Astrocyte (in vitro differentiated cells and primary cell): ENCODE results near the gene FERMT3. TPM values are rescaled to one million over a fixed set of nuclear protein-coding genes. Genes with fewer than 3 reads are reported as not detected.

ENCODE experiments used
- DNase-seq: peaks from one replicate; pipeline ENCODE4 v3.0.0-alpha.2; 2010; ENCODE audit warnings: low read depth
- FAIRE-seq: peaks from 2 replicates; lab custom pipeline; 2011; peaks lifted over from hg19 to GRCh38; lab: Jason Lieb, UNC
- H2AFZ ChIP-seq: 2 replicates; pipeline ENCODE4 v1.6.0; 2012; ENCODE audit warnings: low read depth, low read length, inconsistent platforms
- H3K27ac ChIP-seq: 2 replicates; pipeline ENCODE4 v1.5.1; 2011; ENCODE audit warnings: low read depth, low read length, inconsistent platforms
- H3K27me3 ChIP-seq: 2 replicates; pipeline ENCODE4 v1.6.0; 2011; ENCODE audit warnings: low read length, inconsistent platforms; ENCODE audit not compliant: insufficient read depth
- H3K36me3 ChIP-seq: 2 replicates; pipeline ENCODE4 v1.5.1; 2011; ENCODE audit warnings: low read length, inconsistent platforms; ENCODE audit not compliant: insufficient read depth
- H3K4me1 ChIP-seq: 2 replicates; pipeline ENCODE4 v1.5.1; 2011; ENCODE audit warnings: low read length, inconsistent platforms; ENCODE audit not compliant: insufficient read depth
- H3K4me2 ChIP-seq: 2 replicates; pipeline ENCODE4 v1.6.0; 2012; ENCODE audit warnings: low read length, inconsistent platforms
- H3K4me3 ChIP-seq: 2 replicates; pipeline ENCODE4 v1.5.1; 2011; ENCODE audit warnings: low read depth, mild to moderate bottlenecking, low read length, inconsistent platforms; ENCODE audit not compliant: insufficient read depth
- H3K79me2 ChIP-seq: 2 replicates; pipeline ENCODE4 v1.6.0; 2012; ENCODE audit warnings: mild to moderate bottlenecking, low read length, inconsistent platforms; ENCODE audit not compliant: insufficient read depth
- H3K9ac ChIP-seq: 2 replicates; pipeline ENCODE4 v1.6.0; 2012; ENCODE audit warnings: mild to moderate bottlenecking, low read length, inconsistent platforms
- H3K9me3 ChIP-seq: 2 replicates; pipeline ENCODE4 v1.5.1; 2012; ENCODE audit warnings: low read depth, mild to moderate bottlenecking, low read length, inconsistent platforms; ENCODE audit not compliant: insufficient read depth
- H4K20me1 ChIP-seq: 2 replicates; pipeline ENCODE4 v1.6.0; 2012; ENCODE audit warnings: low read length, inconsistent platforms; ENCODE audit not compliant: insufficient read depth
- H3K27ac Mint-ChIP-seq: one replicate; pipeline ENCODE4 v1.8.0; 2021; ENCODE audit warnings: mild to moderate bottlenecking, mixed read lengths; ENCODE audit not compliant: unreplicated experiment
- H3K27me3 Mint-ChIP-seq: one replicate; pipeline ENCODE4 v1.8.0; 2021; ENCODE audit warnings: low read depth, mixed read lengths; ENCODE audit not compliant: unreplicated experiment
- H3K36me3 Mint-ChIP-seq: one replicate; pipeline ENCODE4 v1.8.0; 2021; ENCODE audit warnings: low read depth, mixed read lengths; ENCODE audit not compliant: unreplicated experiment
- H3K4me1 Mint-ChIP-seq: one replicate; pipeline ENCODE4 v1.8.0; 2021; ENCODE audit warnings: low read depth, mixed read lengths; ENCODE audit not compliant: unreplicated experiment
- H3K4me3 Mint-ChIP-seq: one replicate; pipeline ENCODE4 v1.8.0; 2021; ENCODE audit warnings: mild to moderate bottlenecking, moderate library complexity, mixed read lengths; ENCODE audit not compliant: unreplicated experiment
- H3K9me3 Mint-ChIP-seq: one replicate; pipeline ENCODE4 v1.8.0; 2021; ENCODE audit warnings: mild to moderate bottlenecking, mixed read lengths; ENCODE audit not compliant: unreplicated experiment
- EZH2 ChIP-seq: IDR thresholded peaks from 2 replicates; pipeline ENCODE4 v1.6.1; 2012; ENCODE audit warnings: mild to moderate bottlenecking, low read length, inconsistent platforms; ENCODE audit not compliant: insufficient read depth
- total RNA-seq: library from RNA; stranded (reverse); gene quantifications from 2 replicates; pipeline ENCODE4 v1.2.1, GENCODE V29; 2021
- TF ChIP-seq, protein P1 (sequence below): IDR thresholded peaks from 2 replicates; pipeline ENCODE4 v1.5.1; 2011; ENCODE audit warnings: low read depth, mild to moderate bottlenecking, inconsistent platforms, low read length, moderate library complexity; ENCODE audit not compliant: insufficient read depth

The FERMT3 gene
- total RNA-seq, 1 donor from 2014 or later: 1.3 TPM

- Histone ChIP-seq H3K79me2 (peaks cover 29% of the 10 kb centered on the region), H3K4me3 (peak overlapping the region; percentile 80), H3K36me3 (peaks cover 6% of the 10 kb centered on the region), H3K27me3 (no peaks in the 10 kb centered on the region), H3K9me3 (no peaks in the 10 kb centered on the region), H4K20me1 (peaks cover 29% of the 10 kb centered on the region), H3K9ac (peak overlapping the region; percentile 88), H2AFZ (peak overlapping the region; percentile 55), H3K4me1 (peaks cover 22% of the 10 kb centered on the region), H3K27ac (no peak overlapping the region), H3K4me2 (peak overlapping the region; percentile 99)
- DNase-seq (no peak), FAIRE-seq (no peak)
- peak overlapping the region; percentile 87 for H3K27ac Mint-ChIP-seq
- H3K9me3 Mint-ChIP-seq: no peaks in the 10 kb centered on the region
- TF ChIP-seq, protein P1, sequence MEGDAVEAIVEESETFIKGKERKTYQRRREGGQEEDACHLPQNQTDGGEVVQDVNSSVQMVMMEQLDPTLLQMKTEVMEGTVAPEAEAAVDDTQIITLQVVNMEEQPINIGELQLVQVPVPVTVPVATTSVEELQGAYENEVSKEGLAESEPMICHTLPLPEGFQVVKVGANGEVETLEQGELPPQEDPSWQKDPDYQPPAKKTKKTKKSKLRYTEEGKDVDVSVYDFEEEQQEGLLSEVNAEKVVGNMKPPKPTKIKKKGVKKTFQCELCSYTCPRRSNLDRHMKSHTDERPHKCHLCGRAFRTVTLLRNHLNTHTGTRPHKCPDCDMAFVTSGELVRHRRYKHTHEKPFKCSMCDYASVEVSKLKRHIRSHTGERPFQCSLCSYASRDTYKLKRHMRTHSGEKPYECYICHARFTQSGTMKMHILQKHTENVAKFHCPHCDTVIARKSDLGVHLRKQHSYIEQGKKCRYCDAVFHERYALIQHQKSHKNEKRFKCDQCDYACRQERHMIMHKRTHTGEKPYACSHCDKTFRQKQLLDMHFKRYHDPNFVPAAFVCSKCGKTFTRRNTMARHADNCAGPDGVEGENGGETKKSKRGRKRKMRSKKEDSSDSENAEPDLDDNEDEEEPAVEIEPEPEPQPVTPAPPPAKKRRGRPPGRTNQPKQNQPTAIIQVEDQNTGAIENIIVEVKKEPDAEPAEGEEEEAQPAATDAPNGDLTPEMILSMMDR: peak; percentile 34
- no peak for TF ChIP-seq EZH2
- no peaks in the 10 kb centered on the region for H3K27me3 Mint-ChIP-seq
- H3K36me3 Mint-ChIP-seq: peaks cover 7% of the 10 kb centered on the region
- peak overlapping the region; percentile 91 for H3K4me3 Mint-ChIP-seq
- H3K4me1 Mint-ChIP-seq: peaks cover 9% of the 10 kb centered on the region
Measured at GRCh38 chr11:64252003-64252872, 45.7 kb downstream of the FERMT3 start.

DNA sequence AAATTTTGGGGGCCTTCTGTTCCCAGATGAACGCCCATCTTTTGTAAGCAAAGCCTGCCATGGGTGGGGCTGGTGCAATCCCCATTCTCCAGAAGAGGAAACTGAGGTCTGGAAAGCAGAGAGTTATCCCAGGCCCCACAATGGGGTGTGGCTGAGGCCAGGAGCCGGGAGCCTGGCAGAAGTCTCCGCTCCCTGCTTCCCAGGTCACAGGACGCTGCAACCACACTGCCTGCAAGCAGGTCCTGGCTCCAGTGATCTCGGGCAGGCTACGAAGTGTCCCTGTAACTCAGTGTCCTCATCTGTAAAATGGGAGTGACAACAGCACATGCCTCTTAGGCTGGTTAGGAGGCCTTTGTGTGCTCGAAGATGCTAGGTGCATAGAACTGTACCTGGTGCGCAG, 46.5 kb downstream of the FERMT3 start:
- no peak overlapping the region for H2AFZ ChIP-seq
- peaks cover 29% of the 10 kb centered on the region for H3K79me2 ChIP-seq
- Mint-ChIP-seq H3K9me3 (no peaks in the 10 kb centered on the region), H3K4me1 (peaks cover 8% of the 10 kb centered on the region), H3K4me3 (peak overlapping the region; percentile 80), H3K36me3 (peaks cover 11% of the 10 kb centered on the region), H3K27ac (no peak overlapping the region), H3K27me3 (no peaks in the 10 kb centered on the region)
- H3K4me1 ChIP-seq: peaks cover 18% of the 10 kb centered on the region
- no peak overlapping the region for H3K4me3 ChIP-seq
- peak overlapping the region; percentile 99 for H3K4me2 ChIP-seq
- no peaks in the 10 kb centered on the region for H3K27me3 ChIP-seq
- H3K9ac ChIP-seq: no peak overlapping the region
- H3K9me3 ChIP-seq: no peaks in the 10 kb centered on the region
- no peak for FAIRE-seq
- no peak for DNase-seq
- H3K27ac ChIP-seq: no peak overlapping the region
- no peak for TF ChIP-seq EZH2
- TF ChIP-seq, protein P1: no peak
- H4K20me1 ChIP-seq: peaks cover 29% of the 10 kb centered on the region
- H3K36me3 ChIP-seq: peaks cover 8% of the 10 kb centered on the region

DNA sequence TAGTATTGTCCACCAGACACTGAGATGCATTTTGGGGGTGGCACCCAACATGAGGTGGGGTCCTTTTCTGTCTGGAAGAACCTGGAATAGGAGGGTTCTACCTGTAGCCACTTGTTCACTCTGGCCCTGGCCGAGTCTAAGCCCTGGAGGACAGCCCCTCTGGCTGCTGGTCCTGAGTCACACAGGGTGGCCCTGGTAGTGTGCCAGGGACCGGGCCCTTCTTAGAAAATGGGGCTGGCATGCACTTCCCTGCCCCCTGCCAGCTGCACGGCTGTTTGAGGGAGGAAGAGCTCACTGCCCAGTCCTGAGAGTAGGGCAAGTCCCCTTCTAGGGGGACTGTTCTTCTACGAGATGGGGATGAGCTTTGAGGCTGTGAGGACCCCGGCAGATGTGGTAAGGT, 47.0 kb downstream of the FERMT3 start:
- Histone ChIP-seq H3K4me1 (peaks cover 18% of the 10 kb centered on the region), H3K4me3 (no peak overlapping the region), H3K27me3 (no peaks in the 10 kb centered on the region), H3K79me2 (peaks cover 29% of the 10 kb centered on the region), H3K27ac (no peak overlapping the region), H3K36me3 (peaks cover 8% of the 10 kb centered on the region), H2AFZ (no peak overlapping the region), H4K20me1 (peaks cover 29% of the 10 kb centered on the region), H3K9ac (no peak overlapping the region), H3K9me3 (no peaks in the 10 kb centered on the region), H3K4me2 (peak overlapping the region; percentile 99)
- Mint-ChIP-seq H3K4me3 (peak overlapping the region; percentile 80), H3K27ac (no peak overlapping the region), H3K36me3 (peaks cover 11% of the 10 kb centered on the region), H3K4me1 (peaks cover 8% of the 10 kb centered on the region), H3K9me3 (no peaks in the 10 kb centered on the region), H3K27me3 (no peaks in the 10 kb centered on the region)
- TF ChIP-seq EZH2: no peak
- TF ChIP-seq, protein P1: no peak
- DNase-seq (no peak), FAIRE-seq (no peak)
